CD8-positive, alpha-beta memory T cell (primary cell): ENCODE results near the gene GRID2IP. TPM values are rescaled to one million over a fixed set of nuclear protein-coding genes. Genes with fewer than 3 reads are reported as not detected.
A peak's percentile ranks its signal among the peaks of the same experiment; 100 is the strongest.
"Not testable (repeated sequence)": the region's sequence is repeated elsewhere in the genome, so short reads cannot be mapped to it uniquely, and the experiment has no call there.

Experiments used
- CTCF ChIA-PET: fragments of 350-600 bp; sonication (Branson Sonifier 250); formaldehyde crosslinking; loops from one replicate; lab custom pipeline; 2021; ENCODE audit warnings: antibody characterized with exemption; lab: Charles Lee
- POLR2A ChIA-PET: fragments of 350-600 bp; sonication (Branson Sonifier 250); formaldehyde crosslinking; loops from one replicate; lab custom pipeline; 2021; ENCODE audit warnings: antibody characterized with exemption; lab: Charles Lee
- DNase-seq, 5 donors: peaks; one replicate each; pipeline versions ENCODE4 v3.0.0 to v3.0.0-alpha.2; 2020 to 2022; ENCODE audit warnings: mixed read lengths in 1 of 5
- H3K27ac ChIP-seq: one replicate; pipeline ENCODE4 v1.7.0; 2013; ENCODE audit warnings: low read depth, mild to moderate bottlenecking, low read length, moderate library complexity
- H3K27me3 ChIP-seq: 2 replicates; pipeline ENCODE4 v1.7.0; 2013; ENCODE audit warnings: low read length, mild to moderate bottlenecking; ENCODE audit not compliant: insufficient read depth, poor library complexity, severe bottlenecking
- H3K36me3 ChIP-seq: 2 replicates; pipeline ENCODE4 v1.7.0; 2013; ENCODE audit warnings: mild to moderate bottlenecking, low read length, moderate library complexity; ENCODE audit not compliant: insufficient read depth
- H3K4me1 ChIP-seq: 2 replicates; pipeline ENCODE4 v1.7.0; 2013; ENCODE audit warnings: mild to moderate bottlenecking, low read length, moderate library complexity; ENCODE audit not compliant: insufficient read depth
- H3K4me3 ChIP-seq: 2 replicates; pipeline ENCODE4 v1.7.0; 2013; ENCODE audit warnings: mild to moderate bottlenecking, low read length
- H3K9me3 ChIP-seq: 2 replicates; pipeline ENCODE4 v1.7.0; 2013; ENCODE audit warnings: mild to moderate bottlenecking, low read length
- H3K27ac Mint-ChIP-seq, 8 donors: one replicate each; pipeline ENCODE4 v1.8.0; 2020 to 2021; ENCODE audit warnings: mixed read lengths in 8 of 8, mild to moderate bottlenecking in 6 of 8, inconsistent platforms in 3 of 8, moderate library complexity in 3 of 8
- H3K27me3 Mint-ChIP-seq, 2 donors: one replicate each; pipeline ENCODE4 v1.8.0; 2020 to 2021; ENCODE audit warnings: mixed read lengths in 2 of 2, mild to moderate bottlenecking in 1 of 2, moderate library complexity in 1 of 2
- H3K36me3 Mint-ChIP-seq, 3 donors: one replicate each; pipeline ENCODE4 v1.8.0; 2020 to 2021; ENCODE audit warnings: mixed read lengths in 3 of 3, inconsistent platforms in 1 of 3, mild to moderate bottlenecking in 1 of 3
- H3K4me1 Mint-ChIP-seq, 3 donors: one replicate each; pipeline ENCODE4 v1.8.0; 2020 to 2021; ENCODE audit warnings: mixed read lengths in 3 of 3, inconsistent platforms in 1 of 3, mild to moderate bottlenecking in 1 of 3
- H3K4me3 Mint-ChIP-seq, 7 donors: one replicate each; pipeline ENCODE4 v1.8.0; 2020 to 2021; ENCODE audit warnings: mixed read lengths in 7 of 7, mild to moderate bottlenecking in 6 of 7, moderate library complexity in 4 of 7, inconsistent platforms in 2 of 7
- H3K9me3 Mint-ChIP-seq, 5 donors: one replicate each; pipeline ENCODE4 v1.8.0; 2020 to 2022; ENCODE audit warnings: mixed read lengths in 5 of 5, mild to moderate bottlenecking in 3 of 5, moderate library complexity in 2 of 5, inconsistent platforms in 1 of 5
- polyA plus RNA-seq: library from polyadenylated mRNA; unstranded; fragments of 300-500 nt; fragmentation: Illumina TruSeq; gene quantifications from one replicate; pipeline ENCODE4 v1.2.3, GENCODE V29; 2021
- total RNA-seq, 2 experiments: library from RNA; stranded (reverse); gene quantifications; one replicate each; pipeline ENCODE4 v1.2.3, GENCODE V29; 2021

The GRID2IP gene
- total and polyA plus RNA-seq, 3 experiments from 2014 or later = 0.33 to 0.51 TPM; not detected in 1

- Histone ChIP-seq H3K4me3 (no peak overlapping the region), H3K36me3 (peaks cover 13% of the 10 kb centered on the region), H3K27ac (no peak overlapping the region), H3K4me1 (peaks cover 35% of the 10 kb centered on the region), H3K27me3 (no peaks in the 10 kb centered on the region), H3K9me3 (no peaks in the 10 kb centered on the region)
- no peaks in the 10 kb centered on the region for H3K9me3 Mint-ChIP-seq
- H3K27ac Mint-ChIP-seq = peak overlapping the region in 4 of 8 donors; percentile 42 to 76 (median 60)
- no peaks in the 10 kb centered on the region for H3K27me3 Mint-ChIP-seq
- H3K4me1 Mint-ChIP-seq = peaks cover 70 to 82% (median 82%) of the 10 kb centered on the region in 3 donors
- peaks cover 0 to 63% (median 5%) of the 10 kb centered on the region in 3 donors for H3K36me3 Mint-ChIP-seq
- CTCF ChIA-PET = no interaction called here
- no peak overlapping the region for H3K4me3 Mint-ChIP-seq
- DNase-seq = no peak
- POLR2A ChIA-PET = no interaction called here
Measured at GRCh38 chr7:6477318-6477660, 74.0 kb downstream of the GRID2IP start.

GRCh38 chr7:6476596-6477317 is 74.5 kb downstream of the GRID2IP start:
- Mint-ChIP-seq H3K36me3 (peaks cover 0 to 67% (median 5%) of the 10 kb centered on the region in 3 donors), H3K4me3 (no peak overlapping the region), H3K27ac (peak overlapping the region in 5 of 8 donors; percentile 43 to 76 (median 59)), H3K27me3 (no peaks in the 10 kb centered on the region), H3K9me3 (no peaks in the 10 kb centered on the region), H3K4me1 (peaks cover 69 to 77% (median 77%) of the 10 kb centered on the region in 3 donors)
- ChIA-PET CTCF (no interaction called here), POLR2A (no interaction called here)
- H3K27me3 ChIP-seq = no peaks in the 10 kb centered on the region
- no peak for DNase-seq
- H3K4me3 ChIP-seq = no peak overlapping the region
- H3K27ac ChIP-seq = no peak overlapping the region
- H3K9me3 ChIP-seq = no peaks in the 10 kb centered on the region
- peaks cover 32% of the 10 kb centered on the region for H3K4me1 ChIP-seq
- peaks cover 16% of the 10 kb centered on the region for H3K36me3 ChIP-seq

DNA sequence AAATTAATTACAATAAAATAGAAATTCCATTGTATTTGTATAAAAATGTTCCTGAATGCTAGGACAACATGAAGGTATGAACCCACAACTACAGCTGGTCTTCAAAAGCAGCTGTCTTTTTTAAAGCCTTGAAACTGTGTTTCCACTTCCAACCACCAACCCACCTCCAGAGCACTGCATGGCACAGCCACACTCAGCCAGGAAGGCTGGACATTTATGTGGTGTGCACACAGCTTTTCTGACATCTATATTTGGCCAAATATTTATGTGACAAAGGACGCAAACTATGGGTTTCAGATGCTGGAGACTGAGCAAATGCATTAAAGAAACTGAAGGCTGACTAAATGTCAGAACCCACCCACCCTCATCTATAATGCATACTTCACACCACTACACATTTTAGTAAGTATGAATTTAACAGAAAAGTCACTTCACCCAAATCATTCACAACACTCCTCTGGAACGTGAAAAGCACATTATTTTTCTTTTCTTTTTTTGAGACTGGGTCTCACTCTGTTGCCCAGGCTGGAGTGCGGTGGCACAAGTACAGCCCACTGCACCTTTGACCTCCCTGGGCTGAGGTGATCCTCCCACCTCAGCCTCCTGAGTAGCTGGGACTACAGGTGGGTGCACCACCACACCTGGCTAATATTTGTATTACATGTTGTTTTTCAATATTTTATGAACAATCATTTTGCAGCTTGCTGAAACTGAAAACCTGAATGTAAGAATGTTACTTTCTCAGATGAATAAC is 75.7 kb downstream of the GRID2IP start:
- H3K9me3 Mint-ChIP-seq = no peaks in the 10 kb centered on the region
- H3K27ac Mint-ChIP-seq = peak overlapping the region in 7 of 8 donors; percentile 1 to 84 (median 51)
- no peak overlapping the region for H3K4me3 Mint-ChIP-seq
- no peaks in the 10 kb centered on the region for H3K27me3 ChIP-seq
- H3K36me3 ChIP-seq = peaks cover 22% of the 10 kb centered on the region
- CTCF ChIA-PET = no interaction called here
- peaks cover 28% of the 10 kb centered on the region for H3K4me1 ChIP-seq
- POLR2A ChIA-PET = no interaction called here
- no peak for DNase-seq
- no peaks in the 10 kb centered on the region for H3K27me3 Mint-ChIP-seq
- H3K9me3 ChIP-seq = no peaks in the 10 kb centered on the region
- peaks cover 60 to 66% (median 65%) of the 10 kb centered on the region in 3 donors for H3K4me1 Mint-ChIP-seq
- no peak overlapping the region for H3K4me3 ChIP-seq
- no peak overlapping the region for H3K27ac ChIP-seq
- H3K36me3 Mint-ChIP-seq = peaks cover 0 to 64% (median 2%) of the 10 kb centered on the region in 3 donors

- peak overlapping the region in 1 of 8 donors; percentile 49 for H3K27ac Mint-ChIP-seq
Measured at GRCh38 chr7:6465862-6466261, 85.4 kb downstream of the GRID2IP start.

GRCh38 chr7:6463609-6464008 is 87.7 kb downstream of the GRID2IP start:
- H3K9me3 Mint-ChIP-seq, H3K27ac ChIP-seq, DNase-seq, H3K4me3 Mint-ChIP-seq, H3K4me1 ChIP-seq, H3K27me3 Mint-ChIP-seq, H3K4me1 Mint-ChIP-seq, POLR2A ChIA-PET, H3K27me3 ChIP-seq, H3K4me3 ChIP-seq, H3K9me3 ChIP-seq: not testable (repeated sequence)
- Mint-ChIP-seq H3K36me3 (peaks cover 15 to 65% (median 17%) of the 10 kb centered on the region in 3 donors), H3K27ac (peak overlapping the region in 2 of 8 donors; percentile 12 to 69)
- H3K36me3 ChIP-seq = peaks cover 16% of the 10 kb centered on the region
- CTCF ChIA-PET = interaction anchor here (1.3 kb wide), 1 partner anchor 15 kb away, joined by 3 read pairs; no protein-coding TSS in a partner anchor

More at GRCh38 chr7:6465862-6466261, 85.4 kb downstream of the GRID2IP start:
- Histone ChIP-seq H3K4me3 (no peak overlapping the region), H3K9me3 (no peaks in the 10 kb centered on the region), H3K27me3 (no peaks in the 10 kb centered on the region), H3K4me1 (no peaks in the 10 kb centered on the region), H3K27ac (no peak overlapping the region), H3K36me3 (peaks cover 19% of the 10 kb centered on the region)
- no peaks in the 10 kb centered on the region for H3K4me1 Mint-ChIP-seq
- CTCF ChIA-PET = no interaction called here
- POLR2A ChIA-PET = no interaction called here
- no peaks in the 10 kb centered on the region for H3K27me3 Mint-ChIP-seq
- no peak for DNase-seq
- no peaks in the 10 kb centered on the region for H3K9me3 Mint-ChIP-seq
- peaks cover 18 to 83% (median 19%) of the 10 kb centered on the region in 3 donors for H3K36me3 Mint-ChIP-seq
- no peak overlapping the region for H3K4me3 Mint-ChIP-seq

- POLR2A ChIA-PET = no interaction called here
- H3K36me3 Mint-ChIP-seq = peaks cover 13 to 53% (median 16%) of the 10 kb centered on the region in 3 donors
- no peaks in the 10 kb centered on the region for H3K27me3 Mint-ChIP-seq
- H3K9me3 Mint-ChIP-seq = no peaks in the 10 kb centered on the region
- no peak overlapping the region for H3K4me3 Mint-ChIP-seq
- Histone ChIP-seq H3K4me1 (no peaks in the 10 kb centered on the region), H3K9me3 (no peaks in the 10 kb centered on the region), H3K4me3 (no peak overlapping the region), H3K27me3 (no peaks in the 10 kb centered on the region), H3K36me3 (peaks cover 16% of the 10 kb centered on the region), H3K27ac (no peak overlapping the region)
- H3K27ac Mint-ChIP-seq = peak overlapping the region in 1 of 8 donors; percentile 29
- H3K4me1 Mint-ChIP-seq = no peaks in the 10 kb centered on the region
- DNase-seq = no peak
- CTCF ChIA-PET = interaction anchor here (1.3 kb wide), 1 partner anchor 16 kb away, joined by 3 read pairs; no protein-coding TSS in a partner anchor
Measured at GRCh38 chr7:6461946-6462550, 89.2 kb downstream of the GRID2IP start.

GRCh38 chr7:6460990-6461584 is 90.2 kb downstream of the GRID2IP start:
- no peaks in the 10 kb centered on the region for H3K9me3 ChIP-seq
- H3K4me3 ChIP-seq = no peak overlapping the region
- H3K36me3 ChIP-seq = peaks cover 14% of the 10 kb centered on the region
- no peak for DNase-seq
- Mint-ChIP-seq H3K9me3 (no peaks in the 10 kb centered on the region), H3K27ac (peak overlapping the region in 6 of 8 donors; percentile 9 to 93 (median 66)), H3K4me3 (no peak overlapping the region), H3K36me3 (peaks cover 7 to 43% (median 9%) of the 10 kb centered on the region in 3 donors), H3K27me3 (no peaks in the 10 kb centered on the region), H3K4me1 (no peaks in the 10 kb centered on the region)
- H3K27ac ChIP-seq = no peak overlapping the region
- H3K27me3 ChIP-seq = no peaks in the 10 kb centered on the region
- CTCF ChIA-PET = no interaction called here
- H3K4me1 ChIP-seq = no peaks in the 10 kb centered on the region
- POLR2A ChIA-PET = no interaction called here
